Adrenal gland (tissue), 12 donors: ENCODE data around the gene DCLK3. TPM values are rescaled to one million over a fixed set of nuclear protein-coding genes. Genes with fewer than 3 reads are reported as not detected.

Experiments used
- DNase-seq, 7 donors: peaks; one replicate each; pipeline ENCODE4 v3.0.0-alpha.2; 2019 to 2020
- H3K27ac ChIP-seq, 5 donors: fragments of 200-600 bp; sonication (generic) in 4 of 5; 1 replicate in 3 of 5; 2 replicates in 2 of 5; pipeline versions ENCODE4 v1.5.1 to v1.8.0; 2016 to 2020; ENCODE audit warnings: mild to moderate bottlenecking in 1 of 5
- H3K27me3 ChIP-seq: fragments of 200-600 bp; 2 replicates; pipeline ENCODE4 v1.8.0; 2021
- H3K36me3 ChIP-seq, 2 donors: fragments of 200-600 bp; replicated peaks in 1 of 2; 1 replicate in 1 of 2; 2 replicates in 1 of 2; pipeline versions ENCODE4 v1.5.1 to v1.8.0; 2018 to 2022
- H3K4me1 ChIP-seq, 2 donors: fragments of 200-600 bp; replicated peaks in 1 of 2; 1 replicate in 1 of 2; 2 replicates in 1 of 2; pipeline versions ENCODE4 v1.5.1 to v1.8.0; 2018 to 2021
- H3K4me3 ChIP-seq, 4 donors: fragments of 200-600 bp; sonication (generic) in 3 of 4; one replicate each; pipeline ENCODE4 v1.5.1; 2016 to 2018
- H3K9me3 ChIP-seq, 3 donors: fragments of 200-600 bp; sonication (generic) in 1 of 3; replicated peaks in 1 of 3; 1 replicate in 2 of 3; 2 replicates in 1 of 3; pipeline versions ENCODE4 v1.5.1 to v1.8.0; 2016 to 2021
- CTCF ChIP-seq, 6 experiments: fragments of 450-650 bp in 4 of 6; fragments of 200-600 bp in 2 of 6; sonication (generic) in 1 of 6; IDR thresholded peaks; 1 replicate in 5 of 6; 2 replicates in 1 of 6; pipeline versions ENCODE4 v1.5.1 to v1.8.0; 2016 to 2021; ENCODE audit warnings: antibody characterized with exemption in 6 of 6, mild to moderate bottlenecking in 2 of 6, moderate library complexity in 1 of 6
- POLR2A ChIP-seq, 2 donors: fragments of 450-650 bp; IDR thresholded peaks; one replicate each; pipeline ENCODE4 v1.6.1; 2017; ENCODE audit warnings: antibody characterized with exemption in 2 of 2, mild to moderate bottlenecking in 2 of 2, moderate library complexity in 1 of 2
- WGBS, 4 donors: extraction: QIAGEN DNeasy Blood & Tissue Kit in 2 of 4; methylation state at CpG; one replicate each; pipeline versions ENCODE4 v1.1.5 to v1.1.7; 2013 to 2017; 5-methylcytosine and 5-hydroxymethylcytosine counted together
- intact Hi-C, 2 donors: fragments of 100-400 bp; cut with DNase I; formaldehyde crosslinking; loops; one replicate each; pipeline versions ENCODE4 v1.14.1 to v1.15.0; 2022 to 2023
- polyA plus RNA-seq, 3 donors: library from polyadenylated mRNA; stranded (reverse); fragments of 200-250 nt in 2 of 3; fragments of 350-450 nt in 1 of 3; fragmentation: Illumina TruSeq in 1 of 3; extraction: RNeasy Lipid Tissue Mini Kit (QIAGEN cat#74804) in 1 of 3; gene quantifications; one replicate each; pipeline ENCODE4 v1.2.3, GENCODE V29; 2013 to 2014
- total RNA-seq, 9 donors: library from RNA; depleted of rRNA in 4 of 9; stranded (reverse); fragments of >200 nt in 4 of 9; fragments of 120-200 nt in 1 of 9; fragmentation: NEBNext Ultra II Directional in 1 of 9; extraction: Animal tissue kit (Norgen Biotek cat#: 25700) in 1 of 9; gene quantifications; one replicate each; pipeline versions ENCODE4 v1.1.0 to v1.2.4, GENCODE V29; 2013 to 2023
- donor health status: healthy with polysubstance abuse.
- donor health status: Bipolar disorder and iron deficiency.
- donor health status: DM: yes; HTN: yes; CAD: no.
- donor health status: DM: no; HTN: no; CAD: no.
- donor health status: DM: no; HTN: no; CAD: no.
- donor health status: DM: yes; HTN: yes; CAD: no.

DCLK3 gene
- total and polyA plus RNA-seq, 12 donors, result under 0.01 to 1.5 (median 0.15) TPM; not detected in 6

- WGBS, 4 donors, result 79 to 93% (median 84%) methylated on average over 3 of the region's 3 CpGs
- no peak overlapping the region for H3K4me3 ChIP-seq
- H3K9me3 ChIP-seq, result no peaks in the 10 kb centered on the region
- H3K27ac ChIP-seq, result no peak overlapping the region
- DNase-seq, result no peak
- TF ChIP-seq POLR2A (IDR thresholded peaks at IDR 0.05), result no peak
- no peak for TF ChIP-seq CTCF (IDR thresholded peaks at IDR 0.05)
- H3K27me3 ChIP-seq, result no peaks in the 10 kb centered on the region
- H3K36me3 ChIP-seq, result no peaks in the 10 kb centered on the region
- H3K4me1 ChIP-seq, result no peaks in the 10 kb centered on the region
- intact Hi-C loops, result loop anchor here (5.0 to 10.0 kb wide), 2 partner anchors 136 to 224 kb away; no protein-coding TSS in a partner anchor
Observed at GRCh38 chr3:36730966-36731365, 33.4 kb downstream of the DCLK3 start.

- no peak for DNase-seq
- Histone ChIP-seq H3K4me3 (no peak overlapping the region), H3K9me3 (no peaks in the 10 kb centered on the region), H3K27ac (no peak overlapping the region), H3K27me3 (no peaks in the 10 kb centered on the region), H3K4me1 (no peaks in the 10 kb centered on the region), H3K36me3 (no peaks in the 10 kb centered on the region)
- intact Hi-C loops, result loop anchor here (5.0 to 10.0 kb wide), 4 partner anchors 138 to 485 kb away; no protein-coding TSS in a partner anchor
- no peak for TF ChIP-seq POLR2A (IDR thresholded peaks at IDR 0.05)
- TF ChIP-seq CTCF (IDR thresholded peaks at IDR 0.05), result peak; percentile 55 to 90 (median 78)
- 43 to 57% (median 45%) methylated on average over 9 of the region's 9 CpGs for WGBS, 4 donors
Observed at GRCh38 chr3:36729204-36730056, 34.9 kb downstream of the DCLK3 start.

- 63 to 80% (median 76%) methylated on average over 5 of the region's 5 CpGs for WGBS, 4 donors
- Histone ChIP-seq H3K27me3 (no peaks in the 10 kb centered on the region), H3K36me3 (no peaks in the 10 kb centered on the region), H3K9me3 (no peaks in the 10 kb centered on the region), H3K27ac (no peak overlapping the region), H3K4me1 (no peaks in the 10 kb centered on the region), H3K4me3 (no peak overlapping the region)
- TF ChIP-seq POLR2A (IDR thresholded peaks at IDR 0.05), result no peak
- no peak for TF ChIP-seq CTCF (IDR thresholded peaks at IDR 0.05)
- DNase-seq, result no peak
- intact Hi-C loops, result no loop called here
Observed at GRCh38 chr3:36714343-36715086, 49.8 kb downstream of the DCLK3 start.

- Histone ChIP-seq H3K4me1 (no peaks in the 10 kb centered on the region), H3K27me3 (no peaks in the 10 kb centered on the region), H3K9me3 (no peaks in the 10 kb centered on the region), H3K36me3 (no peaks in the 10 kb centered on the region), H3K4me3 (no peak overlapping the region), H3K27ac (no peak overlapping the region)
- DNase-seq, result no peak
- intact Hi-C loops, result no loop called here
- TF ChIP-seq CTCF (IDR thresholded peaks at IDR 0.05), result no peak
- TF ChIP-seq POLR2A (IDR thresholded peaks at IDR 0.05), result no peak
- 88 to 93% (median 91%) methylated on average over 4 of the region's 4 CpGs for WGBS, 4 donors
Observed at GRCh38 chr3:36713904-36714303, 50.4 kb downstream of the DCLK3 start.
